ENCODE data around the gene IL1RAPL1.

DNA sequence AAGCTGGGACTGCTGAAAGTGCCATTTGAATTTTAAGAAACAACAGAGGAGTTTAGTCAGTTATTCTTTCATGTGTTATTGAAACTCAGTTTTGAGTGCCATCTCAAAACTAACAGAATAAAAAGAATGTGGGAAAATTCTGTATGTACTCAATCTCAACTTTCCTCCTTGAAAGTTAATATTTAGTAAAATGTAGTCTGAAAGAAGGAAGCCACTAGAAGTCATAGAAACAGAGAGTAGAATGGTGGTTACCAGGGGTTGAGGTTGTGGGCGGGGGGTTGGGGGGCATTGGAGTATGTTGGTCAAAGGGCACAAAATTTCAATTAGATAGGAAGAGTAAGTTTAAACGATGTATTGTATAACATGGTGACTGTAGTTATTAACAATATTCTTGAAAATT lies 999.9 kb downstream of the IL1RAPL1 start:
- no peak for TF ChIP-seq GATA3 (IDR thresholded peaks at IDR 0.05; ENCODE audit: low read depth, low read length)
- TF ChIP-seq GATA2 (IDR thresholded peaks at IDR 0.05; ENCODE audit: low read depth, low read length), result no peak
